Measurements from ENCODE around the gene TBL1Y. TPM values are rescaled to one million over a fixed set of nuclear protein-coding genes. Genes with fewer than 3 reads are reported as not detected.

Gene TBL1Y
- polyA plus RNA-seq, 3 donors = not detected

DNA sequence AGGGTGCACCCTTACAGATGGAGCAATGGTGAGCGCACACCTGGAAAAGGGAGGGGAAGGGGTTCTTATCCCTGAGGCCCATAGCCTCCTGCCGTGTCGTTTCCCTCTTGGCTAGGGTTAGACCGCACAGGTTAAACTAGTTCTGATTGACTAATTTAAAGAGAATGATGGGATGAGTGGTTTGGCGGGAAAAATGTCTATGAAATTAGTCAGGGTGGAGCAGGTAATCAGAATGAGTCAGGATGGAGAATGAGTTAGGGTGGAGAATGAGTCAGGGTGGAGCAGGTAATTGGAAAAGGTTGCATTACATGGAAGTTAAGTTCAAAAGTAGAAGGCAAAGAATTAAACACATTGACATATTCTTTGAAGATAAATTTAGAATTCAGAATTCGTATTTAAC lies 196.7 kb downstream of the TBL1Y start:
- Histone ChIP-seq H4K20me1 (ENCODE audit: insufficient read depth, low read length) (no peaks in the 10 kb centered on the region), H3K27ac (ENCODE audit: low read depth in 1 of 2, low read length in 2 of 2) (no peak overlapping the region), H3K79me2 (ENCODE audit: insufficient read depth, low read length) (no peaks in the 10 kb centered on the region), H3K9ac (ENCODE audit: insufficient read depth, low read length, poor library complexity, severe bottlenecking) (no peak overlapping the region), H3K4me3 (replicated peaks in 1 of 3; ENCODE audit: low read depth in 2 of 3, low read length in 3 of 3) (no peak overlapping the region), H3K4me2 (replicated peaks; ENCODE audit: extremely low read depth, low read length, poor library complexity, severe bottlenecking) (no peak overlapping the region), H3K36me3 (replicated peaks in 1 of 2; ENCODE audit: control insufficient read depth in 1 of 2, insufficient read depth in 2 of 2, low read length in 2 of 2) (no peaks in the 10 kb centered on the region), H3K27me3 (ENCODE audit: control insufficient read depth in 2 of 2, insufficient read depth in 2 of 2, low read length in 2 of 2) (no peaks in the 10 kb centered on the region), H3K4me1 (ENCODE audit: control insufficient read depth in 1 of 2, insufficient read depth in 2 of 2, low read length in 2 of 2) (no peaks in the 10 kb centered on the region), H2AFZ (ENCODE audit: insufficient read depth, low read depth, low read length, poor library complexity, severe bottlenecking) (no peak overlapping the region), H3K9me3 (replicated peaks in 1 of 2; ENCODE audit: control insufficient read depth in 1 of 2, insufficient read depth in 1 of 2, low read length in 2 of 2) (no peaks in the 10 kb centered on the region)
- TF ChIP-seq, protein P1, sequence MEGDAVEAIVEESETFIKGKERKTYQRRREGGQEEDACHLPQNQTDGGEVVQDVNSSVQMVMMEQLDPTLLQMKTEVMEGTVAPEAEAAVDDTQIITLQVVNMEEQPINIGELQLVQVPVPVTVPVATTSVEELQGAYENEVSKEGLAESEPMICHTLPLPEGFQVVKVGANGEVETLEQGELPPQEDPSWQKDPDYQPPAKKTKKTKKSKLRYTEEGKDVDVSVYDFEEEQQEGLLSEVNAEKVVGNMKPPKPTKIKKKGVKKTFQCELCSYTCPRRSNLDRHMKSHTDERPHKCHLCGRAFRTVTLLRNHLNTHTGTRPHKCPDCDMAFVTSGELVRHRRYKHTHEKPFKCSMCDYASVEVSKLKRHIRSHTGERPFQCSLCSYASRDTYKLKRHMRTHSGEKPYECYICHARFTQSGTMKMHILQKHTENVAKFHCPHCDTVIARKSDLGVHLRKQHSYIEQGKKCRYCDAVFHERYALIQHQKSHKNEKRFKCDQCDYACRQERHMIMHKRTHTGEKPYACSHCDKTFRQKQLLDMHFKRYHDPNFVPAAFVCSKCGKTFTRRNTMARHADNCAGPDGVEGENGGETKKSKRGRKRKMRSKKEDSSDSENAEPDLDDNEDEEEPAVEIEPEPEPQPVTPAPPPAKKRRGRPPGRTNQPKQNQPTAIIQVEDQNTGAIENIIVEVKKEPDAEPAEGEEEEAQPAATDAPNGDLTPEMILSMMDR (IDR thresholded peaks at IDR 0.05) = no peak
- Mint-ChIP-seq H3K36me3 (no peaks in the 10 kb centered on the region), H3K27ac (no peak overlapping the region), H3K27me3 (ENCODE audit: low read depth in 3 of 3) (peaks cover 0 to 1% (median 0%) of the 10 kb centered on the region in 3 donors), H3K4me3 (no peak overlapping the region), H3K9me3 (peaks cover 0 to 2% (median 0%) of the 10 kb centered on the region in 7 donors), H3K4me1 (no peaks in the 10 kb centered on the region)
- WGBS (ENCODE audit: insufficient coverage) = no CpG with 5 or more reads among the region's 6 CpGs
- no peak for DNase-seq
- intact Hi-C loops (cut with micrococcal nuclease) = no loop called here

DNA sequence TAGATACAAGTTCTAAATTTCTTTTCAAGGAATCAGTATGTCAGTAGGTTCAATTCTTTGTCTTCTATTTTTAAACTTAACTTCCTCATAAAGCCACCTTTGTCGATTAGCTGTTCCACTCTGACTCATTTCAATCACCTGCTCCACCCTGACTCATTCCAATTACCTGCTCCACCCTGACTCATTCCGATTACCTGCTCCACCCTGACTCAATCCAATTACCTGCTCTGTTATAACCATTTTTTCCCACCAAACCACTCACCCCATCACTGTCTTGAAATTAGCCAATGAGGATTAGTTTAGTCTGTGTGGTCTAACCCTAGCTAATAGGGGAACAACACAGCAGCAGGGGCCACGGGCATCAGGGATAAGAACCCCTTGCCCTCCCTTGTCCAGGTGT lies 199.6 kb downstream of the TBL1Y start:
- peaks cover 0 to 2% (median 0%) of the 10 kb centered on the region in 7 donors for H3K9me3 Mint-ChIP-seq
- no peak overlapping the region for H3K4me3 ChIP-seq (replicated peaks in 1 of 3; ENCODE audit: low read depth in 2 of 3, low read length in 3 of 3)
- no peak overlapping the region for H3K4me3 Mint-ChIP-seq

More for the DNA sequence above, 199.6 kb downstream of the TBL1Y start:
- TF ChIP-seq, protein P1 (IDR thresholded peaks at IDR 0.05) = no peak
- no peak overlapping the region for H3K4me2 ChIP-seq (replicated peaks; ENCODE audit: extremely low read depth, low read length, poor library complexity, severe bottlenecking)
- no peak overlapping the region for H3K27ac ChIP-seq (ENCODE audit: low read depth in 1 of 2, low read length in 2 of 2)
- Mint-ChIP-seq H3K27ac (no peak overlapping the region), H3K4me1 (no peaks in the 10 kb centered on the region), H3K36me3 (no peaks in the 10 kb centered on the region), H3K27me3 (ENCODE audit: low read depth in 3 of 3) (peaks cover 0 to 1% (median 0%) of the 10 kb centered on the region in 3 donors)
- H4K20me1 ChIP-seq (ENCODE audit: insufficient read depth, low read length) = no peaks in the 10 kb centered on the region
- no CpG with 5 or more reads among the region's 3 CpGs for WGBS (ENCODE audit: insufficient coverage)
- no peaks in the 10 kb centered on the region for H3K36me3 ChIP-seq (replicated peaks in 1 of 2; ENCODE audit: control insufficient read depth in 1 of 2, insufficient read depth in 2 of 2, low read length in 2 of 2)
- no peaks in the 10 kb centered on the region for H3K9me3 ChIP-seq (replicated peaks in 1 of 2; ENCODE audit: control insufficient read depth in 1 of 2, insufficient read depth in 1 of 2, low read length in 2 of 2)
- no peak overlapping the region for H3K9ac ChIP-seq (ENCODE audit: insufficient read depth, low read length, poor library complexity, severe bottlenecking)
- DNase-seq = no peak
- H3K27me3 ChIP-seq (ENCODE audit: control insufficient read depth in 2 of 2, insufficient read depth in 2 of 2, low read length in 2 of 2) = no peaks in the 10 kb centered on the region
- intact Hi-C loops (cut with micrococcal nuclease) = no loop called here
- no peaks in the 10 kb centered on the region for H3K4me1 ChIP-seq (ENCODE audit: control insufficient read depth in 1 of 2, insufficient read depth in 2 of 2, low read length in 2 of 2)
- H2AFZ ChIP-seq (ENCODE audit: insufficient read depth, low read depth, low read length, poor library complexity, severe bottlenecking) = no peak overlapping the region
- no peaks in the 10 kb centered on the region for H3K79me2 ChIP-seq (ENCODE audit: insufficient read depth, low read length)

Measured in CD14-positive monocyte (primary cell).